H4 (cell line): ENCODE results near the gene MARK1. TPM values are rescaled to one million over a fixed set of nuclear protein-coding genes. Genes with fewer than 3 reads are reported as not detected.
"Not testable (repeated sequence)": the region's sequence is repeated elsewhere in the genome, so short reads cannot be mapped to it uniquely, and the experiment has no call there.

Experiments used
- DNase-seq: peaks from one replicate; pipeline ENCODE4 v3.0.0-alpha.2; 2015; ENCODE audit warnings: low spot score
- total RNA-seq: library from RNA; depleted of rRNA; stranded (reverse); fragments of >200 nt; shearing (Covaris generic); gene quantifications from 2 replicates; pipeline ENCODE4 v1.2.3, GENCODE V29; 2014

Gene MARK1
- total RNA-seq, 1 experiment from 2014 or later = 3.8 TPM

DNA sequence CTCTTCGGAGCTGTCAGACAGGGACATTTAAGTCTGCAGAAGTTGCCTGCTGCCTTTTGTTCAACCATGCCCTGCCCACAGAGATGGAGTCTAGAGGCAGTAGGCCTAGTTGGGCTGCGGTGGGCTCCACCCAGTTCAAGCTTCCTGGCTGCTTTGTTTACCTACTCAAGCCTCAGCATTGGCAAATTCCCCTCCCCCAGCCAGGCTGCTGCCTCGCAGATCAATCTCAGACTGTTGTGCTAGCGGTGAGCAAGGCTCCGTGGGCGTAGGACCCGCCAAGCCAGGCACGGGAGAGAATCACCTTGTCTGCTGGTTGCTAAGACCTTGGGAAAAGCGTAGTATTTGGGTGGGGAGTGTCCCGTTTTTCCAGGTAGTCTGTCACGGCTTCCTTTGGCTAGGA is 83.2 kb downstream of the MARK1 start:
- DNase-seq = not testable (repeated sequence)

- DNase-seq = no peak
Measured at GRCh38 chr1:220616836-220617235, 88.9 kb downstream of the MARK1 start.

DNA sequence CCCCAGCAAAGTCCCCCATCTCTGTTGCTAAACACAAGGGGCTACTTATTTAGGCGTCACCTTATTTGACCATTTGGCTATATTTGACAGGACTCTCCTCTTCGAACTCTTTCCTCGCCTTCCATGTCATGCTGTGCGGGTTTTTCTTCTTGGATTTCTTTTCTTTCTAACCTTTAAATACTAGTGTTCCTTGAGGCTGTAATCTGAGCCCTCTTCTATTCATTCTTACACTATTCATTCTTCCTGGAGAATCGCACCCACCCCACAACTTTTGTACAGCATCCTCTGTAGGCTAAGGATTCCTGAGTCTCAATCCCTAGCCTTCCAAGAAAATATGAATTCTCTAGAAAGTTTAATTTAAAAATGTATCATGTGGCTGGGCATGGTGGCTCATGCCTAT is 100.5 kb downstream of the MARK1 start:
- no peak for DNase-seq

DNA sequence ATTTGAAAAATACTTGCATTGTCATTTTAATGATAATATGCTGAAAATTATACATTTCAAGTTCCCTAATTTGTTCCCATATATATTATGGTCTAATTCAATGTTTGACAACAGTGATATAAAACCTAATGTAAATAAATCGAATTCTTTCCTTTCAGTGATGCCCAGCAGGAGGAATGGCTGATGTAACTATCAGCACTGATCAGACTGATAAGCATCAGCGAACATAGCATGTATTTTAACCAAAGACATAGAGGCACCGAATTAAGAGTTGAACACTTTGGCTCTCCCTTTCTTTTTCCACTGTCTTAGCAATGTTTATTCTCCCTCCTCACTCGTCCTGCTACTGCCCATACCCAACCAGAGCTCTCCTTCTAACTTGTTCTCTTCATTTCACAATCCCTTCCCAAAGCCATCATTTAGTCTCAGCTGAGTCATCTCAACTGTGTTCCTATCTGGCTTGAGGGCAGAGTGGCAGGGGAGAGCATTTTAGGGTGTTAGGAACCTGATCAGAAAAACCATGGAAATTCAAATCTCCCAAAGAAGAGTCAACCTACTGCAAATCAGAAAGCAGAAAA is 103.4 kb downstream of the MARK1 start:
- peak; percentile 35 for DNase-seq

GRCh38 chr1:220637759-220638158 is 109.8 kb downstream of the MARK1 start:
- DNase-seq = no peak

GRCh38 chr1:220642285-220642684 is 114.3 kb downstream of the MARK1 start:
- DNase-seq = no peak

DNA sequence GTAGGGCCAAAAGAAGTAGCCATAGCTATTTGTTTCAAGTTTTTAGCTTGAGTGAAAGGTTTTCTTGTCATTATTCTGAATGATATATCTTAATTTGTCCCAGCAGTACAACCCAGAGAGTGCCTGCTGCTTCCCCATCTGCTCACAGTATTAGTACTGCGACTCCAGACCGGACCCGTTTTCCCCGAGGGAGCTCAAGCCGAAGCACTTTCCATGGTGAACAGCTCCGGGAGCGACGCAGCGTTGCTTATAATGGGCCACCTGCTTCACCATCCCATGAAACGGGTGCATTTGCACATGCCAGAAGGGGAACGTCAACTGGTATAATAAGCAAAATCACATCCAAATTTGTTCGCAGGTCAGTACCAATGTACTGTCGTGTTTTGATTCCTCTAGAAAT is 125.1 kb downstream of the MARK1 start:
- no peak for DNase-seq

DNA sequence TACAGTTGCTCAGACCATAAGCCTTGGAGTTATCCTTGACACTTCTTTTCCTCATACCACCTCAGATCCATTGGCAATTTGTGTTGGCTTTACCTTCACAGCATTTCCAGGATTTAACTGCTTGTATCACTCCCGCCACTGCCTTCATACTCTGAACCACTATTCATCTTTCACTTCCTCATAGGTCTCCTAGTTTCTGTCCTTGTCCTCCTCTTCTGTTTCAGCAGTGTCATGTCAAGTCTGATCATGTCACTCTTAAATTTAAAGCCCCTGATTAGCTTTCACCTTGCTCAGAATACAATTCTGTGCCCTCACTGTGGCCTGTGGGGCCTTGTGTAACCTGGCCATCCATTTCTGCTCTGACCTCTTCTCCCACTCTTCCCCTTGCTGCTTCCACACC is 127.6 kb downstream of the MARK1 start:
- no peak for DNase-seq

- no peak for DNase-seq
Measured at GRCh38 chr1:220655961-220656740, 128.2 kb downstream of the MARK1 start.

DNA sequence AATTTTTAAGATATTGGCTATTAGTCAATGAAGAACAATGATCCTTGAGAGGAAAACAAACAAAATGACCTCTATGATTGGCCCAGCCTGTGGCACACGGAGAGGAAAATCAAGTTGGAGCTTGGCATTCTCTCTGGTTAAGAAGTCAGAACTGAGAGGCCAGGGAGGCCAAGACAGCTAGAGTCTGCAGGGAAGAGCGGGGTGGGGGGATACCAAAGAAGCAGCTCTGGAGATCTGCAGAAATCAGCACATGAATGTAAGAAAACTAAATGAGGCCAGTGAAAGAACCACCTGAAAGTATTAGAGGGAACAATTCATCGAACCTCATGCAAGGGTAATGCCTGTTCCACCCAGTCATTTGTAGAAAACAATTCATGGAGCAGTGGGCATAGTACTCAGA is 138.4 kb downstream of the MARK1 start:
- no peak for DNase-seq

DNA sequence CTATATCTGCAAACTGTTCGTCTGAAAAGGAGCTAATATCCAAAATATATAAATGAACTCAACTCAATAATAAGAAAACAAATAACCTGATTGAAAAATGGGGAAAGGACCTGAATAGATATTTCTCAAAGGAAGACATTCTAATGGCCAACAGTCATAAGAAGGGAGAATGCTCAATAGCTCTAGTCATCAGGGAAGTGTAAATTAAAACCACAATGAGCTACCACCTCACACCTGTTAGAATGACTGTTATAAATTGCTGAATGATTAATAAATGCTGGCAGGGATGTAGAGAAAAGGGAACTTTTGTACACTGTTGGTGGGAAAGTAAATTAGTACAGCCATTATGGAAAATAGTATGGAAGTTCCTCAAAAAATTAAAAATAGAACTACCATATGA is 141.1 kb downstream of the MARK1 start:
- no peak for DNase-seq

- DNase-seq = no peak
Measured at GRCh38 chr1:220670365-220670764, 142.4 kb downstream of the MARK1 start.

DNA sequence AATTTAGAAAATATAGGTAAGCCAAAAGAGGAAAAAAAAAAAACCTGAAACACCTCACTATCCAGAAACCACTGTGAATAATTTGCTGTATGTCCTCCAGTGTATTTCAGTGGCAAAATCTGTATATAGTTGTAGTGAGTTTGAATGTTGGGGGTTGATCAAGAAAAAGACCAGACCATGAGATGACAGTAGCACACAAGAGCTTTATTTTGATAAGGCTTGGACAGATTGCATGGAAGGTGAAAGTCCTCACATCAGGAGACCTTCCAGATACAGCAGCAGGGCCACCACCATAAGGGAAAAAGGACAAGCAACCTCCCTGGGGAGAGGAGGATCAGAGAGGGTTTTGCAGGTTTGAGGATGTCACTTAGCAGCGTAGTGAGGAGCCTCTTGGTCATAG is 146.0 kb downstream of the MARK1 start:
- no peak for DNase-seq

DNA sequence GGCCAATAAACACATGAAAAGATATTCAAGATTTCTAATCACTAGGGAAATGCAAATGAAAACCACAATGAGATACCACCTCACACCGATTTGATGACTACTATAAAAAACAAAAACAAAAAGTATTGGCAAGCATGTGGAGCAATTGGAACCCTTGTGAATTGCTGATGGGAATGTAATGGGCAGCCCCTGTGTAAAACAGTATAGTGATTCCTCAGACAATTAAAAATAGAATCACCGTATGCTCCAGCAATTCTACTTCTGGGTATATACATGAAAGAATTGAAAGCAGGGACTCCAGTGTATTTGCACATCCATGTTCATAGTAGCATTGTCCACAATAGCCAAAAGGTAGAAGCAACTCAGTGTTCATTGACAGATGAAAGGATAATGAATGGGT is 149.3 kb downstream of the MARK1 start:
- DNase-seq = no peak

GRCh38 chr1:220680085-220680687 is 152.2 kb downstream of the MARK1 start:
- peak; percentile 19 for DNase-seq

- peak; percentile 22 for DNase-seq
Measured at GRCh38 chr1:220681220-220681880, 153.4 kb downstream of the MARK1 start.

GRCh38 chr1:220682901-220683576 is 155.1 kb downstream of the MARK1 start:
- peak; percentile 39 for DNase-seq

GRCh38 chr1:220683716-220684115 is 155.8 kb downstream of the MARK1 start:
- DNase-seq = not testable (repeated sequence)

DNA sequence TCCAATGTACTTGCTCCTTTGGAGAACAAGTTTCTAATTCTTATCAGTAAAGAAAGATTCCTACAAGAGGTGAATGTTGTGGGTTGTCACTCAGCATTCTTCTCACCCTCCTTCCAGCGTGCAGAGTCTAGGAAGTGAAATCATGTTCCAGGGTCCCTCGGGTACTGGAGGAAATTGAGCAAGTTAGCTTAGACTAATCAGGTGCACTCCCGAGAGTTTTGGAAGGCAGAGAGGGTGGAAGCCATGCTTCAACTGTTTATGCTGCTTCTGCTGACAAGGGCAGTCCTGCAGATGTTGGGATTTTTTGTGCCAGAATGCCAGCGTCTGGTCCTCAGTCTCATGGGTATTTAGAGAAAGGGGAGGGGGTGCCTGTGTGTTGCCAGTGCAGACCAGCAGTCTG is 157.0 kb downstream of the MARK1 start:
- DNase-seq = no peak

DNA sequence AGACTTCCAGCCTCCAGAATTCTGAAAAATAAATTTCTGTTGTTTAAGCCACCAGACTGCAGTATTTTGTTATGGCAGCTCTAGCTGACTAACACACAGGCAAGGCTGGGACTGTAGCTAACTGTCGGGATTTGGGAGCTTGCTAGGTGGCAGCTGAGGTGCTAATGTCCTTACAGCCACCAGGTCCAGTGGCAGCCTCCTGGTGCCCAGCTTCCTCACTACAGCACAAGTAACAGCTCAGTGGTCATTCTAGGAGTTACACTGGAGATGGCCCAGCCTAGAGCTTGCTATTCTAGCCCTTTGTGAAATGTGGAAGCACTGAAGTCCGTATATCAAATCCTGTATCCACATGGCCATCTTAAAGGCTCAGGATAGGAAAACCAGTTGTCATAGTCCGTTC is 157.9 kb downstream of the MARK1 start:
- DNase-seq = no peak

DNA sequence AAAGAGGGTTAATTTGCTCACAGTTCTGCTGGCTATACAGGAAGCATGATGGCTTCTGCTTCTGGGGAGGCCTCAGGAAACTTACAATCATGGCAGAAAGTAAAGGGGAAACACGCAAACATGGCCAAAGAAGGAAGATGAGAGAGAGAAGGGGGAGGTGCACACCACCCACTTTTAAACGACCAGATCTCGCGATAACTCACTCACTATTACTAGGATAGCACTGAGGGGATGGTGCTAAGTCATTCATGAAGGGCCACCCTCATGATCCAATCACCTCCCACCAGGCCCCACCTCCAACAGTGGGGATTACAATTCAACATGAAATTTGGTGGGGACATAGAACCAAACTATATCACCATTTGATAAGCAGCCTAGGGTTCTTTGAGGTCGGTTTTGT is 159.9 kb downstream of the MARK1 start:
- no peak for DNase-seq

DNA sequence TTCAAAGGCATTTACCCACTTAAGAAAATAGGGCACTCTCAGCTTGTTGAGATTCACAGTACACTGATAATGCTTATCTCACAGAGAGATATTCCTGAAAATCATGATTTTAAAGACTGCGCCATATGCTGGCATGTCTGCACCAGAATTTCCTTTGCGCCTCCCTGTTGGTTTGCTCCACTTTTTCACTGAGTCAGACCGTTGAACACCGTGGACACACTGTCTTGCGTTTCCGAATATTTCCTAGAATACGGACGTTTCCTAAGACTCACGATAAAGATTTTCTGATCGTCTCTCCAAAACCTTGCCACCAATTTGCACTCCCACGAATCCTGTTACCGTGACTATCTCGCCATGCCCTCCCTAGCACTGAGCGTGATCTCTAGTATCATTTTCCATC is 161.7 kb downstream of the MARK1 start:
- no peak for DNase-seq
